Measurements from ENCODE around the gene SNX25. TPM values are rescaled to one million over a fixed set of nuclear protein-coding genes. Genes with fewer than 3 reads are reported as not detected.

The SNX25 gene
- total and polyA plus RNA-seq, 2 donors (not counting 1 experiment from before 2014, with no cell fraction given), result 11.1 to 32.9 TPM

- no peak for DNase-seq (ENCODE audit: low read depth in 2 of 2)
- Histone ChIP-seq H3K27me3 (ENCODE audit: control insufficient read depth, insufficient read depth, low read length) (no peaks in the 10 kb centered on the region), H3K27ac (ENCODE audit: insufficient read depth, low read length) (no peak overlapping the region), H3K9me3 (ENCODE audit: control insufficient read depth, insufficient read depth, low read depth, low read length) (no peaks in the 10 kb centered on the region), H2AFZ (ENCODE audit: low read length) (no peak overlapping the region), H4K20me1 (ENCODE audit: control insufficient read depth, extremely low read depth, insufficient read depth, low read length) (no peaks in the 10 kb centered on the region), H3K4me3 (replicated peaks in 1 of 4; ENCODE audit: control extremely low read depth in 1 of 4, insufficient read depth in 1 of 4, low read depth in 3 of 4, low read length in 4 of 4) (no peak overlapping the region), H3K4me1 (ENCODE audit: control insufficient read depth, extremely low read depth, insufficient read depth, low read length) (peaks cover 10% of the 10 kb centered on the region), H3K36me3 (ENCODE audit: control insufficient read depth, insufficient read depth, low read length) (no peaks in the 10 kb centered on the region), H3K9ac (ENCODE audit: insufficient read depth, low read length) (no peak overlapping the region), H3K4me2 (ENCODE audit: extremely low read depth, insufficient read depth, low read length) (peak overlapping the region; percentile 23), H3K79me2 (ENCODE audit: control insufficient read depth, insufficient read depth, low read length) (peaks cover 27% of the 10 kb centered on the region)
- TF ChIP-seq CTCF (conservative IDR thresholded peaks at IDR 0.05 in 1 of 2, IDR thresholded peaks at IDR 0.05 in 1 of 2; ENCODE audit: low read depth in 1 of 2, low read length in 2 of 2), result no peak
These were observed 12.1 kb downstream of the SNX25 start for GRCh38 chr4:185221491-185221890.

GRCh38 chr4:185221912-185222311 is 12.5 kb downstream of the SNX25 start:
- H3K9ac ChIP-seq (ENCODE audit: insufficient read depth, low read length), result no peak overlapping the region
- no peaks in the 10 kb centered on the region for H4K20me1 ChIP-seq (ENCODE audit: control insufficient read depth, extremely low read depth, insufficient read depth, low read length)
- H3K4me2 ChIP-seq (ENCODE audit: extremely low read depth, insufficient read depth, low read length), result no peak overlapping the region
- no peaks in the 10 kb centered on the region for H3K27me3 ChIP-seq (ENCODE audit: control insufficient read depth, insufficient read depth, low read length)
- no peak for DNase-seq (ENCODE audit: low read depth in 2 of 2)
- H3K4me1 ChIP-seq (ENCODE audit: control insufficient read depth, extremely low read depth, insufficient read depth, low read length), result peaks cover 10% of the 10 kb centered on the region
- no peak overlapping the region for H3K27ac ChIP-seq (ENCODE audit: insufficient read depth, low read length)
- H3K79me2 ChIP-seq (ENCODE audit: control insufficient read depth, insufficient read depth, low read length), result peaks cover 24% of the 10 kb centered on the region
- no peaks in the 10 kb centered on the region for H3K9me3 ChIP-seq (ENCODE audit: control insufficient read depth, insufficient read depth, low read depth, low read length)
- H2AFZ ChIP-seq (ENCODE audit: low read length), result no peak overlapping the region
- no peak for TF ChIP-seq EZH2 (IDR thresholded peaks at IDR 0.05; ENCODE audit: low read length, missing control alignments)
- TF ChIP-seq CTCF (conservative IDR thresholded peaks at IDR 0.05 in 1 of 2, IDR thresholded peaks at IDR 0.05 in 1 of 2; ENCODE audit: low read depth in 1 of 2, low read length in 2 of 2), result no peak
- no peak overlapping the region for H3K4me3 ChIP-seq (replicated peaks in 1 of 4; ENCODE audit: control extremely low read depth in 1 of 4, insufficient read depth in 1 of 4, low read depth in 3 of 4, low read length in 4 of 4)
- no peaks in the 10 kb centered on the region for H3K36me3 ChIP-seq (ENCODE audit: control insufficient read depth, insufficient read depth, low read length)

- DNase-seq (ENCODE audit: low read depth in 2 of 2), result peak; percentile 47 to 89
- no peak overlapping the region for H2AFZ ChIP-seq (ENCODE audit: low read length)
- TF ChIP-seq CTCF (conservative IDR thresholded peaks at IDR 0.05 in 1 of 2, IDR thresholded peaks at IDR 0.05 in 1 of 2; ENCODE audit: low read depth in 1 of 2, low read length in 2 of 2) (no peak), EZH2 (IDR thresholded peaks at IDR 0.05; ENCODE audit: low read length, missing control alignments) (no peak)
- H4K20me1 ChIP-seq (ENCODE audit: control insufficient read depth, extremely low read depth, insufficient read depth, low read length), result no peaks in the 10 kb centered on the region
- H3K36me3 ChIP-seq (ENCODE audit: control insufficient read depth, insufficient read depth, low read length), result no peaks in the 10 kb centered on the region
- H3K4me1 ChIP-seq (ENCODE audit: control insufficient read depth, extremely low read depth, insufficient read depth, low read length), result peaks cover 10% of the 10 kb centered on the region
- no peak overlapping the region for H3K4me3 ChIP-seq (replicated peaks in 1 of 4; ENCODE audit: control extremely low read depth in 1 of 4, insufficient read depth in 1 of 4, low read depth in 3 of 4, low read length in 4 of 4)
- H3K27ac ChIP-seq (ENCODE audit: insufficient read depth, low read length), result no peak overlapping the region
- no peak overlapping the region for H3K9ac ChIP-seq (ENCODE audit: insufficient read depth, low read length)
- H3K9me3 ChIP-seq (ENCODE audit: control insufficient read depth, insufficient read depth, low read depth, low read length), result no peaks in the 10 kb centered on the region
- peaks cover 27% of the 10 kb centered on the region for H3K79me2 ChIP-seq (ENCODE audit: control insufficient read depth, insufficient read depth, low read length)
- H3K27me3 ChIP-seq (ENCODE audit: control insufficient read depth, insufficient read depth, low read length), result no peaks in the 10 kb centered on the region
- no peak overlapping the region for H3K4me2 ChIP-seq (ENCODE audit: extremely low read depth, insufficient read depth, low read length)
These were observed 13.2 kb downstream of the SNX25 start for GRCh38 chr4:185222598-185222997.
